GM19438 (cell line): Measurements from ENCODE around the gene SDCCAG8.

Experiments
- ATAC-seq: cut with Tn5 transposase; IDR thresholded peaks from one replicate; pipeline ENCODE4 v1.9.1; 2021; ENCODE audit warnings: low read depth; ENCODE audit not compliant: unreplicated experiment

Gene SDCCAG8

DNA sequence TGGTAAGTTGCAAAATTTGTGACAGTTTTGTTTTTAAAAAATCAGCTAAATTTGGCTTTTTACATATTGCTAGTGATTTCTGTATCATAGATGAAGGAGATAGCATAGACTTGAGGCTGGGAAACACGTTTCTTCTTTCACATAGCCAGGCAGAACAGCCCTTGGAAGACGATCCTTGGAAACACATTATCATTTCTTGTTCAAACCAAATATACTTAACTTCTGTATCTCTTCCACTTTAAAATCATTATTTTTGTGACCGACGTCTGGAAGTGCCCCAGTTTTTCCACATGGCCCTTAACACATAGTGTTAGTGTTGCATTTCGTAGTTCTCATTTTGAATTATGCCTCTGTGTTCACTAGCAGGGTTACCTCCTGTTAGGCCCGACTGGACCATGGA lies 193.5 kb downstream of the SDCCAG8 start:
- no peak for ATAC-seq

DNA sequence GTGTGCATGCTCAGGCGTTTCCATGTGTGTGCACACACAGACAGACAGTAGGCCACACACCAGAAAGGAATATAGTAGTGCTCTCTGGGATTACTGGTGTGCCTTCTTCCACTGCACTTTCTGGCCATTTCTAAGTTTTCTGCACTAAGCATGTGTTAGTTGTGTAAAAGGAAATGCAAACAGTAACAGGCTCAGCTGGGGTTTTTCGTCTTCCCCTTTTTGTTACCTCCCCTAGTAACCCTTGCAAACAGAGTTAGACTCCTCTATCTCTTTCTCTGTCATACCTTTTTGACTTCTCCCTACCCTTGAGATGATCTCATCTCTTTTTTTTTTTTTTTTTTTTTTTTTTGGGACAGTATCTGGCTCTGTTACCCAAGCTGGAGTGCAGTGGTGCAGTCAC lies 196.3 kb downstream of the SDCCAG8 start:
- ATAC-seq, result no peak

- no peak for ATAC-seq
Measured at GRCh38 chr1:243454328-243454997, 198.6 kb downstream of the SDCCAG8 start.

- no peak for ATAC-seq
Measured at GRCh38 chr1:243455760-243456651, 200.2 kb downstream of the SDCCAG8 start.

DNA sequence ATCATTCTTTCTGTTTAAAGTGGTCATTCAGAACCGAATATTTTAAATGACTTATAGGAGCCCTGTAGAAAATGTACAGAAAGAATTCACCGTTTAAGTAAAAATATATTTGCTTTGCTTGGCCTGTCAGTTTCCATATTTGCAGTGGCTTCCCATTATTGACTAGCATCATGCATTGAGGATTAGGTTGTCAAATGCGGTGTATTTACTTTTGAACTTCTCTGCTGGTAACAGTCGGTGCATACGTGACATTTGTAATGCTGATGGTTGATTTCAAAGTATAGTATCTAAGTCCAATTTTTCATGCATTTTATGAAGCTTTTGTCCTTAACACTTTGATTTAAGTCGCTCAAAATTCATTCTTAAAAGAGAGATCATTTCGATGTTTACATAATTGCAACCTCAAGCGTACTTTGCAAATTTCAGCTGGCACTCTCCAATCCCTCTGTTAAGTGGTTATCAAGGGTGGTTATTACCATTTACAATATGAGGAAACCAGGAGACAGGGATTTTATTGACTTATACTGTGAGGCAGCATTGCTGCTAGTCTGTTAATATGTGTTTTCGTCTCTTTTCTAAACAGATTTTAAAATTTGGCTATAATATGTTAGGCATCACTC lies 201.6 kb downstream of the SDCCAG8 start:
- ATAC-seq, result no peak

GRCh38 chr1:243459059-243459458 lies 203.2 kb downstream of the SDCCAG8 start:
- no peak for ATAC-seq

GRCh38 chr1:243461700-243462099 lies 205.9 kb downstream of the SDCCAG8 start:
- ATAC-seq, result no peak

GRCh38 chr1:243462929-243463697 lies 207.3 kb downstream of the SDCCAG8 start:
- no peak for ATAC-seq

GRCh38 chr1:243465081-243465480 lies 209.2 kb downstream of the SDCCAG8 start:
- ATAC-seq, result no peak

GRCh38 chr1:243465738-243466137 lies 209.9 kb downstream of the SDCCAG8 start:
- no peak for ATAC-seq

GRCh38 chr1:243469497-243469896 lies 213.7 kb downstream of the SDCCAG8 start:
- ATAC-seq, result no peak

GRCh38 chr1:243470502-243470901 lies 214.7 kb downstream of the SDCCAG8 start:
- ATAC-seq, result no peak

- no peak for ATAC-seq
Measured at GRCh38 chr1:243471026-243471685, 215.3 kb downstream of the SDCCAG8 start.

- ATAC-seq, result peak; percentile 74
Measured at GRCh38 chr1:243471754-243472745, 216.2 kb downstream of the SDCCAG8 start.

- no peak for ATAC-seq
Measured at GRCh38 chr1:243473227-243474135, 217.6 kb downstream of the SDCCAG8 start.

GRCh38 chr1:243474136-243474881 lies 218.5 kb downstream of the SDCCAG8 start:
- ATAC-seq, result no peak

- ATAC-seq, result no peak
Measured at GRCh38 chr1:243474906-243475305, 219.1 kb downstream of the SDCCAG8 start.
